Body of pancreas (tissue), 4 donors: ENCODE measurements around the gene P2RX7. TPM values are rescaled to one million over a fixed set of nuclear protein-coding genes. Genes with fewer than 3 reads are reported as not detected.
"Not testable (repeated sequence)": the region's sequence is repeated elsewhere in the genome, so short reads cannot be mapped to it uniquely, and the experiment has no call there.

Source experiments
- ATAC-seq: fragments of 150-250 bp; one replicate; pipeline ENCODE4 v1.9.1; 2016
- DNase-seq, 4 donors: peaks; one replicate each; pipeline ENCODE4 v3.0.0-alpha.2; 2019
- H3K27ac ChIP-seq, 4 donors: fragments of 200-600 bp; sonication (generic); 1 replicate in 3 of 4; 2 replicates in 1 of 4; pipeline versions ENCODE4 v1.5.1 to v1.6.1; 2016 to 2019; ENCODE audit warnings: mild to moderate bottlenecking in 1 of 4, mixed read lengths in 1 of 4, moderate library complexity in 1 of 4
- H3K27me3 ChIP-seq, 2 donors: fragments of 200-600 bp; sonication (generic); one replicate each; pipeline ENCODE4 v1.6.0; 2016; ENCODE audit warnings: mild to moderate bottlenecking in 1 of 2
- H3K36me3 ChIP-seq, 2 donors: fragments of 200-600 bp; sonication (generic); replicated peaks in 1 of 2; 2 replicates each; pipeline ENCODE4 v1.5.1; 2016; ENCODE audit warnings: low read depth in 2 of 2; ENCODE audit not compliant: insufficient read depth in 1 of 2
- H3K4me1 ChIP-seq: fragments of 200-600 bp; sonication (generic); one replicate; pipeline ENCODE4 v1.6.0; 2016
- H3K4me3 ChIP-seq, 2 donors: fragments of 200-600 bp; sonication (generic); 1 replicate in 1 of 2; 2 replicates in 1 of 2; pipeline ENCODE4 v1.5.1; 2016 to 2019
- H3K9me3 ChIP-seq, 3 donors: fragments of 200-600 bp; sonication (generic); 1 replicate in 2 of 3; 2 replicates in 1 of 3; pipeline ENCODE4 v1.5.1; 2016
- CTCF ChIP-seq, 7 experiments: fragments of 450-650 bp in 4 of 7; fragments of 200-600 bp in 3 of 7; sonication (generic) in 3 of 7; IDR thresholded peaks; one replicate each; pipeline ENCODE4 v1.5.1; 2016 to 2019; ENCODE audit warnings: antibody characterized with exemption in 7 of 7
- POLR2A ChIP-seq, 3 donors: fragments of 450-650 bp; IDR thresholded peaks; one replicate each; pipeline ENCODE4 v1.6.1; 2016; ENCODE audit warnings: antibody characterized with exemption in 3 of 3, mild to moderate bottlenecking in 2 of 3
- WGBS, 2 donors: methylation state at CpG; one replicate each; pipeline ENCODE4 v1.1.5; 2017; 5-methylcytosine and 5-hydroxymethylcytosine counted together
- intact Hi-C: fragments of 100-400 bp; cut with DNase I; formaldehyde crosslinking; loops from one replicate; pipeline ENCODE4 v1.15.1; 2023
- total RNA-seq, 2 donors: library from RNA; depleted of rRNA; stranded (reverse); fragments of >200 nt; gene quantifications; one replicate each; pipeline ENCODE4 v1.1.0, GENCODE V29; 2016

P2RX7 gene
- total RNA-seq, 2 donors from 2014 or later: 1.0 to 1.6 TPM

- H3K27ac ChIP-seq: peak overlapping the region in 2 of 4 donors; percentile 4 to 31
- H3K9me3 ChIP-seq: no peaks in the 10 kb centered on the region
- TF ChIP-seq CTCF (IDR thresholded peaks at IDR 0.05): no peak
- ATAC-seq (no peak), DNase-seq (no peak)
- WGBS, 2 donors: 85 to 89% methylated on average over 3 of the region's 3 CpGs
- no peak overlapping the region for H3K4me3 ChIP-seq
- no peaks in the 10 kb centered on the region for H3K4me1 ChIP-seq
- intact Hi-C loops: no loop called here
- H3K27me3 ChIP-seq: no peaks in the 10 kb centered on the region
- H3K36me3 ChIP-seq: no peaks in the 10 kb centered on the region
These were observed 58.5 kb downstream of the P2RX7 start for GRCh38 chr12:121191151-121191550.

GRCh38 chr12:121196902-121197301, 64.2 kb downstream of the P2RX7 start:
- Histone ChIP-seq H3K27me3 (no peaks in the 10 kb centered on the region), H3K36me3 (no peaks in the 10 kb centered on the region), H3K4me3 (no peak overlapping the region), H3K9me3 (no peaks in the 10 kb centered on the region), H3K27ac (peak overlapping the region in 1 of 4 donors; percentile 6), H3K4me1 (no peaks in the 10 kb centered on the region)
- no peak for TF ChIP-seq CTCF (IDR thresholded peaks at IDR 0.05)
- TF ChIP-seq POLR2A (IDR thresholded peaks at IDR 0.05): no peak
- intact Hi-C loops: no loop called here
- ATAC-seq: no peak
- WGBS, 2 donors: 61 to 77% methylated on average over 6 of the region's 6 CpGs
- peak in 1 of 4 donors; percentile 45 for DNase-seq

GRCh38 chr12:121198949-121199348, 66.3 kb downstream of the P2RX7 start:
- Histone ChIP-seq H3K27me3 (no peaks in the 10 kb centered on the region), H3K27ac (no peak overlapping the region), H3K9me3 (no peaks in the 10 kb centered on the region), H3K4me1 (peaks cover 11% of the 10 kb centered on the region), H3K36me3 (no peaks in the 10 kb centered on the region), H3K4me3 (no peak overlapping the region)
- intact Hi-C loops: no loop called here
- ATAC-seq: no peak
- no peak for DNase-seq
- TF ChIP-seq POLR2A (IDR thresholded peaks at IDR 0.05): no peak
- TF ChIP-seq CTCF (IDR thresholded peaks at IDR 0.05): no peak
- 68 to 75% methylated on average over 7 of the region's 7 CpGs for WGBS, 2 donors

GRCh38 chr12:121201140-121201539, 68.5 kb downstream of the P2RX7 start:
- H3K4me3 ChIP-seq, H3K27ac ChIP-seq, intact Hi-C loops, H3K9me3 ChIP-seq, ATAC-seq, H3K36me3 ChIP-seq, DNase-seq, H3K27me3 ChIP-seq: not testable (repeated sequence)
- peaks cover 11% of the 10 kb centered on the region for H3K4me1 ChIP-seq
- 89% methylated on average over 6 of the region's 6 CpGs for WGBS, 2 donors

- DNase-seq (no peak), ATAC-seq (peak; percentile 48)
- intact Hi-C loops: no loop called here
- peaks cover 11% of the 10 kb centered on the region for H3K4me1 ChIP-seq
- TF ChIP-seq POLR2A (IDR thresholded peaks at IDR 0.05) (no peak), CTCF (IDR thresholded peaks at IDR 0.05) (no peak)
- H3K27ac ChIP-seq: no peak overlapping the region
- WGBS, 2 donors: 50 to 52% methylated on average over 14 of the region's 14 CpGs
- no peak overlapping the region for H3K4me3 ChIP-seq
- H3K9me3 ChIP-seq: no peaks in the 10 kb centered on the region
- H3K36me3 ChIP-seq: no peaks in the 10 kb centered on the region
- no peaks in the 10 kb centered on the region for H3K27me3 ChIP-seq
These were observed 70.0 kb downstream of the P2RX7 start for GRCh38 chr12:121202407-121203355.
